Right atrium auricular region (tissue), 2 donors: Measurements from ENCODE around the gene G0S2. TPM values are rescaled to one million over a fixed set of nuclear protein-coding genes. Genes with fewer than 3 reads are reported as not detected.
A peak's percentile ranks its signal among the peaks of the same experiment; 100 is the strongest.

Experiments
- DNase-seq: peaks from one replicate; pipeline ENCODE4 v3.0.0-alpha.2; 2019; ENCODE audit warnings: low spot score
- H3K27ac ChIP-seq, 2 donors: fragments of 200-600 bp; sonication (generic); 1 replicate in 1 of 2; 2 replicates in 1 of 2; pipeline ENCODE4 v1.5.1; 2016 to 2019
- H3K27me3 ChIP-seq, 2 donors: fragments of 200-600 bp; sonication (generic); one replicate each; pipeline versions ENCODE4 v1.5.1 to v1.6.0; 2017 to 2019
- H3K36me3 ChIP-seq: fragments of 200-600 bp; sonication (generic); one replicate; pipeline ENCODE4 v1.5.1; 2016
- H3K4me1 ChIP-seq, 2 donors: fragments of 200-600 bp; sonication (generic); one replicate each; pipeline versions ENCODE4 v1.5.1 to v1.6.0; 2017 to 2019
- H3K4me3 ChIP-seq, 2 donors: fragments of 200-600 bp; sonication (generic); 1 replicate in 1 of 2; 2 replicates in 1 of 2; pipeline ENCODE4 v1.5.1; 2017 to 2019; ENCODE audit warnings: mild to moderate bottlenecking in 1 of 2, moderate library complexity in 1 of 2
- H3K9me3 ChIP-seq, 2 donors: fragments of 200-600 bp; sonication (generic); one replicate each; pipeline ENCODE4 v1.5.1; 2019
- total RNA-seq, 2 donors: library from RNA; depleted of rRNA; stranded (reverse); fragments of >200 nt; gene quantifications; one replicate each; pipeline ENCODE4 v1.1.0, GENCODE V29; 2016
- TF ChIP-seq, protein P1 (sequence below), 2 donors: fragments of 200-600 bp; sonication (generic); IDR thresholded peaks; one replicate each; pipeline ENCODE4 v1.5.1; 2019; ENCODE audit warnings: antibody characterized with exemption in 2 of 2

The G0S2 gene
- total RNA-seq, 2 donors from 2014 or later = 212 to 299 TPM

DNA sequence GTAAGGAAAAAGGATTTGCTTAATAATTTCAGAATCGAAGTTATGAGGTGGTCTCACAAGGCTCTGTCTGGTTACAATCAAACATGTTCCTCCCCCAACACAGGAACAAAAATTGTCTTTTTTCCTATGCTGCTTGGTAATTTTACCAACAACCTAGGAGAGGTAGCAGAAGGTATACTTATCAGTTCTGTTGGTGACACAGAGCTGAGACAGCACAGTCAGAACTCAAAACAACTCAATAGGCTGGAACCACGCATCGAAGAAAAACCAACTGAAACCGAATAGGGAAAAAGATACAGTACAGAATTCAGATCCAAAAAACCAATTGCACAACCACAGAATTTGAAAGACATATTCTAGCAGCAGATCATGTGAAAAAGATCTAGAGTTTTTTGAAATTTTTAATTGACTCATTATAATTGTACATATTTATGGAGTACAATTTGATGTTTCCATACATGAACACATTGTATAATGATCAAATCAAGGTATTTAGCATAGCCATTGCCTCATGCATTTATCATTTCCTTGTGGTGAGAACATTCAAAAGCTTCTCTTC is 3.8 kb downstream of the G0S2 start:
- TF ChIP-seq, protein P1, sequence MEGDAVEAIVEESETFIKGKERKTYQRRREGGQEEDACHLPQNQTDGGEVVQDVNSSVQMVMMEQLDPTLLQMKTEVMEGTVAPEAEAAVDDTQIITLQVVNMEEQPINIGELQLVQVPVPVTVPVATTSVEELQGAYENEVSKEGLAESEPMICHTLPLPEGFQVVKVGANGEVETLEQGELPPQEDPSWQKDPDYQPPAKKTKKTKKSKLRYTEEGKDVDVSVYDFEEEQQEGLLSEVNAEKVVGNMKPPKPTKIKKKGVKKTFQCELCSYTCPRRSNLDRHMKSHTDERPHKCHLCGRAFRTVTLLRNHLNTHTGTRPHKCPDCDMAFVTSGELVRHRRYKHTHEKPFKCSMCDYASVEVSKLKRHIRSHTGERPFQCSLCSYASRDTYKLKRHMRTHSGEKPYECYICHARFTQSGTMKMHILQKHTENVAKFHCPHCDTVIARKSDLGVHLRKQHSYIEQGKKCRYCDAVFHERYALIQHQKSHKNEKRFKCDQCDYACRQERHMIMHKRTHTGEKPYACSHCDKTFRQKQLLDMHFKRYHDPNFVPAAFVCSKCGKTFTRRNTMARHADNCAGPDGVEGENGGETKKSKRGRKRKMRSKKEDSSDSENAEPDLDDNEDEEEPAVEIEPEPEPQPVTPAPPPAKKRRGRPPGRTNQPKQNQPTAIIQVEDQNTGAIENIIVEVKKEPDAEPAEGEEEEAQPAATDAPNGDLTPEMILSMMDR (IDR thresholded peaks at IDR 0.05) = no peak
- no peak overlapping the region for H3K4me3 ChIP-seq
- DNase-seq = no peak
- no peaks in the 10 kb centered on the region for H3K36me3 ChIP-seq
- H3K27me3 ChIP-seq = no peaks in the 10 kb centered on the region
- H3K9me3 ChIP-seq = no peaks in the 10 kb centered on the region
- peak overlapping the region in 1 of 2 donors; percentile 38 for H3K27ac ChIP-seq
- peaks cover 0 to 24% of the 10 kb centered on the region in 2 donors for H3K4me1 ChIP-seq

DNA sequence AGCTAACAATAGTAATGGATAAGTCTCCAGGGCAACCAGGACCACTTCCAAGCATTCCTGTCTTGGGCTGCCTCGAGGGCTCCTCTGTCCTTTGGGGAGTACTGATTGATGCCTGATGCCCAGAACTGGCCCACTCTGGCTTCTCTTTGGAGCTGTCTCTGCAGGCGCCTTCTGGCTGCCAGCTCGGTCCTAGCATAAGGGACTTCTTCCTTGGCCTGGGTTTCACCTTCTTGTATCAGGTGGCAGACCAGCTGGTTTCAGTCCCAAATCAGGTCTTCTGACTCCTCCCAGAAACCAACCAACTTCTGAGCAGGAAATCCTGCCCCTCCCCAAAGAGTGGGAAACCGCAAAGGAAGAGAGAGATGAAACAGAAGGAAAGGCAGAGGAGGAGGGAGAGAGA is 10.6 kb downstream of the G0S2 start:
- TF ChIP-seq, protein P1 (IDR thresholded peaks at IDR 0.05) = no peak
- H3K4me1 ChIP-seq = peaks cover 0 to 33% of the 10 kb centered on the region in 2 donors
- H3K4me3 ChIP-seq = no peak overlapping the region
- DNase-seq = no peak
- no peaks in the 10 kb centered on the region for H3K9me3 ChIP-seq
- no peaks in the 10 kb centered on the region for H3K36me3 ChIP-seq
- no peaks in the 10 kb centered on the region for H3K27me3 ChIP-seq
- H3K27ac ChIP-seq = no peak overlapping the region

DNA sequence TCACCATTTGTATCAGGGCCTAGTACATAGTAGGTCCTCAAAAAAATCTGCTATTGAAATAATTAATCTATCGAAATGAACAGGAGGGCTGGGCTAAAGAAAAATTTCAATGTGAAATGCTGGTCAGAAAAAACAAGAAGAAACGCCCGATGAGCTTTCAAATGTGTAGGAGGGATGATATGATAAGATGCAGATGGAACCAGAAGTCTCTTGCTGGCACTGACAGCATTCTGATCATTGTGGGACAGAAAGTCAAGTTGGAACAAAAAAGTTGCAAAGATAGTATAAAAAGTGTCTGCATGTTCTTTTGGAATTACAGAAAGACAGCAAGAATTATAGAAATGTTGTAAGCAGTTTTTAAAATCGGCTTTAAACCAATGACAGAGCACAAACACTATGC is 11.1 kb downstream of the G0S2 start:
- Histone ChIP-seq H3K4me3 (no peak overlapping the region), H3K27me3 (no peaks in the 10 kb centered on the region), H3K36me3 (no peaks in the 10 kb centered on the region), H3K4me1 (peaks cover 0 to 33% of the 10 kb centered on the region in 2 donors), H3K27ac (peak overlapping the region in 1 of 2 donors; percentile 39), H3K9me3 (no peaks in the 10 kb centered on the region)
- TF ChIP-seq, protein P1 (IDR thresholded peaks at IDR 0.05) = no peak
- DNase-seq = no peak

GRCh38 chr1:209688746-209689234 is 13.6 kb downstream of the G0S2 start:
- Histone ChIP-seq H3K27ac (peak overlapping the region in 1 of 2 donors; percentile 47), H3K9me3 (no peaks in the 10 kb centered on the region), H3K27me3 (no peaks in the 10 kb centered on the region), H3K36me3 (no peaks in the 10 kb centered on the region), H3K4me1 (peaks cover 0 to 42% of the 10 kb centered on the region in 2 donors), H3K4me3 (no peak overlapping the region)
- DNase-seq = no peak
- TF ChIP-seq, protein P1 (IDR thresholded peaks at IDR 0.05) = no peak

DNA sequence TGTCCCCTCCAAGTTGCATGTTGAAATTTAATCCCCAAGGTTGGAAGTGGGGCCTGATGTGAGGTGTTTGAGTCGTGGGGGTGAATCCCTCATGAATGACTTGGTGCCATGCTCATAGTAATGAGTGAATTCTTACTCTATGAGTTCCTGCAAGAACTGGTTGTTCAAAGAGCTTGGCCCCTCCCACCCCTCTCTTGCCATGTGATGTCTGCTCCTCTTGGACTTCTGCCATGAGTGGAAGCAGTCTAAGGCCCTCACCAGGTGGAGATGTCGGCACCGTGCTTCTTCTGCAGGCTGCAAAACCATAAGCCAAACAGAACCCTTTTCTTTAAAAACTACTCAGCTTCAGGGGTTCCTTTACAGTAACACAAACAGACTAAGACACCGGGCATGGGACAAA is 14.3 kb downstream of the G0S2 start:
- H3K4me1 ChIP-seq = peaks cover 0 to 42% of the 10 kb centered on the region in 2 donors
- no peak overlapping the region for H3K27ac ChIP-seq
- no peaks in the 10 kb centered on the region for H3K9me3 ChIP-seq
- TF ChIP-seq, protein P1 (IDR thresholded peaks at IDR 0.05) = no peak
- no peak overlapping the region for H3K4me3 ChIP-seq
- no peaks in the 10 kb centered on the region for H3K27me3 ChIP-seq
- no peak for DNase-seq
- H3K36me3 ChIP-seq = no peaks in the 10 kb centered on the region

DNA sequence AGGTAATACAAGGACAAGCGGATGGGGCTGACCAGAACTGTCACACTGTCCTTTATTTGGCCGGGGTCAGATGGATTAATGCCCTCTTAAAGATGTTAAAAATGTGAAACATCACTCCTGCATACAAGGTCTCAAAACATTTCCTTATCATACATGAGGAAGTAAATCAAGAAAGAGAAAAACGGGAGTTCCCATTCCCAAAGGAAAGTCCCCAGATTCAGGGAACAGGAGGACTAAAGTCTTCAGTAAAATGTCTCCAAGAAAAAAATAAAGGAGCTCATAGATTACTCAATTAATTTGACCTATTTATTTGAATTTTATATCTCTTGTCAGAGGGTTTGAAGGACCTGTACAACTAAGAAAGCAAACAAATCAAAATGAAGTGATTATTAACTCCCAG is 16.0 kb downstream of the G0S2 start:
- H3K4me3 ChIP-seq = no peak overlapping the region
- no peak overlapping the region for H3K27ac ChIP-seq
- no peaks in the 10 kb centered on the region for H3K36me3 ChIP-seq
- TF ChIP-seq, protein P1 (IDR thresholded peaks at IDR 0.05) = no peak
- no peaks in the 10 kb centered on the region for H3K9me3 ChIP-seq
- H3K4me1 ChIP-seq = peaks cover 0 to 37% of the 10 kb centered on the region in 2 donors
- H3K27me3 ChIP-seq = no peaks in the 10 kb centered on the region
- DNase-seq = no peak
